Neuron (in vitro differentiated cells): ENCODE data around the gene PPM1L.

Source experiments
- H2AFZ ChIP-seq: one replicate; pipeline ENCODE4 v1.6.1; 2013; ENCODE audit warnings: low read depth, mild to moderate bottlenecking, inconsistent platforms, low read length, moderate library complexity
- H3K27me3 ChIP-seq: one replicate; pipeline ENCODE4 v1.6.1; 2013; ENCODE audit warnings: low read length; ENCODE audit not compliant: insufficient read depth
- H3K36me3 ChIP-seq: one replicate; pipeline ENCODE4 v1.6.1; 2013; ENCODE audit warnings: low read length; ENCODE audit not compliant: insufficient read depth
- H3K4me1 ChIP-seq: one replicate; pipeline ENCODE4 v1.6.1; 2013; ENCODE audit warnings: low read length; ENCODE audit not compliant: insufficient read depth
- H3K4me3 ChIP-seq: 2 replicates; pipeline ENCODE4 v1.5.1; 2013; ENCODE audit warnings: mild to moderate bottlenecking, low read length, moderate library complexity
- H3K9me3 ChIP-seq: one replicate; pipeline ENCODE4 v1.6.1; 2013; ENCODE audit warnings: low read length

PPM1L gene

DNA sequence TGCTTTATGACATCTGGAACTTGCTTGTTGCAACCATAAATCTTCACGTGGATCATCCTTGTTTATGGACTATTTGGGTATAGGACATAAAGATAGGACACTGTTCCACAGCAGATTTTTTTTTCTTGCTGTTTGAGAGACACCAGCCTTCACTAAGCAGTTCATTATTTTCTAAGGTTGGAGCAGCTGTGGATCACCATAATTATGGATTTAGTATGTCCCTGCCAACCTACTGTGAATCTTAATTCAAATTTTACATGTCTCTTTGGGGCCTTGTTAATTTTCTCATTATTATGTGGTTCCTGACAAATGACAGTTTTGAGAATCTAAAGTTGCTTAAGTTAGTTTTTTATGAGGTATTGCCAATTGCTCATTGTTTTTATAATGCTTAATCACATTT is 188.0 kb downstream of the PPM1L start:
- H3K4me3 ChIP-seq, result no peak overlapping the region

DNA sequence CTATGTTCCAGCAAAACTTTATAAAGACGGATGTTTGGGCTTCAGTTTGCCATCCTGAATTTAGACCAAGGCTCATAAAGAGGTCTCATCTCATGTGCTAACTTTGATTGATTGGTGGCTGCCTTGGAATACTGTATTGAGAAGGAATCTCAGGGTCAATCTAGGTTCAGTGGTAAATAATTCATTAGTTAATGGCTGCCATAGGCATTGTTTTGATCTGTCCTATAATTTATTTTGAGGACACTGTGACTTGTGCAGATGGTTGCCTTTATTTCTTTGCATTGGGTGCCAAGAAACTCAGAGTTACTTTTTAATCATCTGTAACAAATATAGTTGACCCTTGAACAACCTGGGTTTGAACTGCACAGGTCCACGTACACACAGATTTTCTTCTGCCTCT is 189.3 kb downstream of the PPM1L start:
- no peak overlapping the region for H3K4me3 ChIP-seq
- no peak overlapping the region for H2AFZ ChIP-seq
- no peaks in the 10 kb centered on the region for H3K4me1 ChIP-seq
- H3K36me3 ChIP-seq, result no peaks in the 10 kb centered on the region
- H3K9me3 ChIP-seq, result peaks cover 2% of the 10 kb centered on the region
- H3K27me3 ChIP-seq, result no peaks in the 10 kb centered on the region

More for the DNA sequence above, 188.0 kb downstream of the PPM1L start:
- Histone ChIP-seq H3K9me3 (peaks cover 5% of the 10 kb centered on the region), H3K36me3 (no peaks in the 10 kb centered on the region), H3K27me3 (no peaks in the 10 kb centered on the region), H2AFZ (no peak overlapping the region), H3K4me1 (no peaks in the 10 kb centered on the region)

DNA sequence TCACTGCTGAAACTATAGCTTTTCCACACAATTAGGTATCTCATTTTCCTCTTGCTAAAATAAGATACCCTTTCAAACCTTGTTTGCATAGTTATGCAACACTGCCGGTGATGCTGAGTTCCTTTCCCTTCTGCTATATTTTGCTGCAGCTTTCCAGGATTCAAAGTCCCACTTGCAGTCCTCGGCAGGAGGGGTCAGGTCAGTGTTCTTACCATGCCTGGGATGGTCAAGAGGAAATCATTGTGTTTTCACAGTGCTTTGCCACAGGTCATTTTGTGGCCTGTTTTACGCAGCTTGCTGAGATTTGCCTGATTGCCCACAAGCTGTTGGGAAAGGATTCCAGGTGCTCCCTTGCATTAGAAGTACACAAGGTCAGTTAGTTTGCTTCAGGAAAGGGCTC is 192.2 kb downstream of the PPM1L start:
- Histone ChIP-seq H3K27me3 (no peaks in the 10 kb centered on the region), H3K4me1 (no peaks in the 10 kb centered on the region), H3K9me3 (no peaks in the 10 kb centered on the region), H3K4me3 (no peak overlapping the region), H2AFZ (no peak overlapping the region), H3K36me3 (no peaks in the 10 kb centered on the region)

DNA sequence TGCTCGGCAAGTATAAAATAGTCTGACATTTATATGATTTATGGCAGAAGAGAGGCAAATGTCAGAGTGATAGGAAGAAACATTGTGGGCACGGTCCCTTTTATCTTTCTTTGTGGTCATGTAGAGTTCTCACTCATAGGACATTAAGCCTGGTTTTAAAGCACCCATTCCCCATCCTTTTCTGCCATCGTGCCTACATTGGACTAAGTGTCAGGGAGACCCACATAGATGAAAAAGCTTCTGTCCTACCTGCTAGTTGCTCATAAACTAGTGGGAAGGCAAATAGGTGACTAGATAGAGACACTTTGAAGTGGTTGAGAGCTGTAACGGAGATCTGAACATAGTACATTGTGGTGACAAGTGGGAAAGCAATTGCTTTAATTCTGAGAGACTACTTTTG is 193.4 kb downstream of the PPM1L start:
- Histone ChIP-seq H3K9me3 (no peaks in the 10 kb centered on the region), H2AFZ (no peak overlapping the region), H3K27me3 (no peaks in the 10 kb centered on the region)

DNA sequence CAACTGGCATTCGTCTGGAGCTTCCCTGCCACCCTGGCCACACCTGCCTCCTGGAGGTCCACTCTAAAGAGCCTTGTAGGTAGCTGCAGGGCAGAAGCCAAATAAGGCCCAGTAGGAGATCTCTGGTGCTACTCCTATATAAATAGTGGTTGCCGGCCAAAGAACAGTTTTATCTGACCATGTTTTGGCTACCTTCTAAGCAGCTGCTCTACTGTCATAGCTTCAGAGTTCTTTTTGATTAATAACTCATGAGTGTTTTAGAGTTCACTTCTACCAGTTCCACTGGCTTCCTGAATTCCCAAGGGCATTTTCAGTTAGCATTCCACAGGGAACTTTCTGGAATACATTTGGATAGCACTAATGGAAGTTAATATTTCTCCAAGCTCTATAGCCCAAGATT is 194.5 kb downstream of the PPM1L start:
- H3K4me3 ChIP-seq, result no peak overlapping the region
- no peaks in the 10 kb centered on the region for H3K9me3 ChIP-seq
- H3K36me3 ChIP-seq, result no peaks in the 10 kb centered on the region
- no peaks in the 10 kb centered on the region for H3K4me1 ChIP-seq
- no peak overlapping the region for H2AFZ ChIP-seq
- H3K27me3 ChIP-seq, result no peaks in the 10 kb centered on the region

More for the DNA sequence above, 193.4 kb downstream of the PPM1L start:
- Histone ChIP-seq H3K4me3 (no peak overlapping the region), H3K36me3 (no peaks in the 10 kb centered on the region), H3K4me1 (no peaks in the 10 kb centered on the region)

DNA sequence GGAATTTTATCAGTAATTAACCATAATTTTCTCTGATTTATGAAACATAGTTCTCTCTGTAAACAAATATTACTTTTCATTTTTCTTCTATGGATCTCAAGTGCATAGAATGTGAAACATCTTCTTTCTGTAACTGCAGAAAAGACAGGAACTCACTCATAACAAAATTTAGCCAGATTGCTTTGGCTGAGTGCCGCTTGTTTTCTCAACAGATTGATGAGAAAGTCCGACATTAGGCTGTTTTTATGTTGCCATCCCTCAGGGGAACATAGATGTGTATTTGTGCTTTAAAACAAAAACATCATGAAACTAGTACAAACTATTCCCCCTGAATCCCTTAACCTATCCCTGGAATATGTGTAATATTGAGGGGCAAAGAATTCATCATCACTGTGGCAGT is 194.9 kb downstream of the PPM1L start:
- Histone ChIP-seq H3K36me3 (no peaks in the 10 kb centered on the region), H3K27me3 (no peaks in the 10 kb centered on the region), H2AFZ (no peak overlapping the region), H3K9me3 (no peaks in the 10 kb centered on the region), H3K4me3 (no peak overlapping the region), H3K4me1 (no peaks in the 10 kb centered on the region)

DNA sequence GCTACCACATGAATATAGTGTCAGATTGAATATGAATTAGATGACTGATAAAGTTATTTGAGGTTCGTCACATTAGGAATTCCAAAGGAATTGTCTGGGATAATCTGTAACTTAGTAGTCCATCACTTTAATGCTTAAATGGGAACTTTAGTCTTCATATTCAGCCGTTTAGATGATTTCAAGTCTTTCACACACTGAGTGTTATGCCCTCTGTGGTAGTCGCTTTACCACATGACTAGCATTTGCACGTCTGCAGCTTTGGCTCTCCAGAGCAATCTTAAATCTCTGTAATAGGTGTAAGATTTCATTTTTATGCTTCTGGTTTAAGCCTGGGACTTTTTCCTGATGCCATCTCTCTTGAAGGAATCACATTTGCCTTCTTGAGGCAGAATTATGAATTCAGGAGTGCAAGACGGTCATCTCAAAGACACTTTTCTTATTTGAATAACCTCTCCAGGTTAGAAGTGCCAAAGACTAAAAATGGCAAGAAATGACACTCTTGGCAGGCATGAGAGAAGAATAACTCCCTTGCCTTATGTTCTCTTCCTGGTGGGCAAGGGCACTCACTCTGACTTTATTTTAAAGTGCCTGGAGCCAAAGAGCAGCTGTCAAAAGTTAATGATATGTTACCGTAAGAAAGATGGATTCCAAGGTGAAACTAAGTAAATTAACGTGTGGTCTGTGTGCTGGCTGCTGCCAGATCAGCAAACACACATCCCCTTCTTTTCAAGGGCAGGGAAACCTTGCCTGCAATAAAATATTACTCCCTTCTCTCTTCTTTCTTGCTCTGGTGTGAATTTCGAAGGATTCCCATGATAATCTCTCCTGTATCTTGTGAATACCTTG is 195.8 kb downstream of the PPM1L start:
- no peaks in the 10 kb centered on the region for H3K9me3 ChIP-seq

DNA sequence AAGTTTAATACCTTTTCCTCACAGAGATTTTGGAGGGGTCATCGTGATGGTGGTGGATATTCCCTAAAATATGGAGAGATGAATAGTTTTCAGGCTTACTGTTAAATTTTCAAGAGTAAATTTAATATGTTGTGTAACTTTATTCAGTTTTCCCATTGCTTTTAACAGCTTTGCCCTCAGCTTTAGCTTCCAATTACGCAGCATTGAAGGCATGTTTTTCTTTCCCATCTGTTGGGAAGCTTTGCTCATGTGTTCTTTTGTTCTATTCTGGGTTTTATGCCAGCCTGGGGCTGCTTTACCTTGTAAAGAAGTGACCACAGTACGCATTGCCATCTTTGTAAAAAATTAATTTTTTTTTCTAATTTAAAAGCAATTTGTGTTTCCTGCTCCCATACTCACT is 197.7 kb downstream of the PPM1L start:
- no peak overlapping the region for H3K4me3 ChIP-seq
- no peak overlapping the region for H2AFZ ChIP-seq
- no peaks in the 10 kb centered on the region for H3K4me1 ChIP-seq
- no peaks in the 10 kb centered on the region for H3K36me3 ChIP-seq
- no peaks in the 10 kb centered on the region for H3K9me3 ChIP-seq
- H3K27me3 ChIP-seq, result no peaks in the 10 kb centered on the region

More for the DNA sequence above, 195.8 kb downstream of the PPM1L start:
- Histone ChIP-seq H3K4me1 (no peaks in the 10 kb centered on the region), H3K27me3 (no peaks in the 10 kb centered on the region), H3K4me3 (no peak overlapping the region), H3K36me3 (no peaks in the 10 kb centered on the region), H2AFZ (no peak overlapping the region)

DNA sequence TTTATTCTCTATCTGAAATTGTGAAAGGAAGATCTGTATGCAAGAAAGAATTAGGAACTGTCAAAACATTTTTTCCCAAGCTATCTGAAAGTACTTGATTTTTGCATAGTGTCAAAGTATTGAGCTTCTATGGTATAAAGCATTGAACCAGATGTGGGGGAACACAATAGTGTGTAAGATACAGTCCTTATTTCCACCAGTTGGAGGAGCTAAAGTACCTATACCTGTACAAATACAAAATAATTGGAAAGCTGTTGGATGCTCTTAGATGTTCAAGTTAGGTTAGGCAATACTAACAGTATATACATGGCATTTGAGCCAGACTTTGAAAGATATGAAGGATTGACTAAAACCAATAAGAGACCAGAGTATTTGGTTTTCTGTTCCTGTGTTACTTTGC is 200.8 kb downstream of the PPM1L start:
- Histone ChIP-seq H3K4me3 (no peak overlapping the region), H3K36me3 (no peaks in the 10 kb centered on the region), H3K4me1 (no peaks in the 10 kb centered on the region), H3K9me3 (no peaks in the 10 kb centered on the region), H2AFZ (no peak overlapping the region), H3K27me3 (no peaks in the 10 kb centered on the region)

DNA sequence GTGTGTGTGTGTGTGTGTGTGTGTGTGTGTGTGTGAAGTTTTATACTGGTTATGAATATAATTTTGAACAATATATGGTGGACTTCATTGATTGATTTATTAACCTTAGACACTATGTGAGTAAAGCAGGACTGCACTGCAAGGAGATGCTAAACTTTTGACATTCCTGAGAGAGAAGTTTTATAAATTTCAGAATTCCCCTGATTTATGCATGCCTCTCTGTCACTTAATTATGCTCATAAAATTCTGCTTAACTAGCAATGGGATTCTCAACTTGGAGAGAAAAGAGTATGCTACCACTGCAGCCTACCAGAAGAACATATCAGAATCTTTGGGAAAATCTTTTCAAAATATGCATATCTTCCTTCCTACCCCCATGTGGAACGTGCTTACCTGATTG is 204.5 kb downstream of the PPM1L start:
- H3K27me3 ChIP-seq, result no peaks in the 10 kb centered on the region
- no peaks in the 10 kb centered on the region for H3K36me3 ChIP-seq
- H3K4me3 ChIP-seq, result no peak overlapping the region
- no peaks in the 10 kb centered on the region for H3K9me3 ChIP-seq
- no peak overlapping the region for H2AFZ ChIP-seq
- H3K4me1 ChIP-seq, result no peaks in the 10 kb centered on the region

DNA sequence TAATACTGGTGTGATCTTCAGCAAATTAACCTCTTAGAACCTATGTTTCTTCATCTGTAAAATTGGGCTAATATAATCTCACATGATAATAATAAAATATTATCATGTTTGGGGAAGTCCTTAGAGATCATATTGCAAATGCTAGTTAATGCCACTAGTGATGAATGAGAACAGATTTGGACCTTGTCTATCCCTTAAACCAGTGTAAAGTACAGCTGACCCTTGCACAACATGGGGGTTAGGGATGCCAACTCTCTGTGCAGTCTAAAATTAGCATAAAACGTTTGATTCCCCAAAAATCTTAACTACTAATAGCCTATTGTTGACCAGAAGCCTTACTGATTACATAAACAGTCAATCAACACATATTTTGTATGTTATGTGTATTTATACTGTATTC is 207.9 kb downstream of the PPM1L start:
- Histone ChIP-seq H3K36me3 (no peaks in the 10 kb centered on the region), H3K9me3 (no peaks in the 10 kb centered on the region), H3K4me3 (no peak overlapping the region), H3K4me1 (no peaks in the 10 kb centered on the region), H2AFZ (no peak overlapping the region), H3K27me3 (no peaks in the 10 kb centered on the region)

DNA sequence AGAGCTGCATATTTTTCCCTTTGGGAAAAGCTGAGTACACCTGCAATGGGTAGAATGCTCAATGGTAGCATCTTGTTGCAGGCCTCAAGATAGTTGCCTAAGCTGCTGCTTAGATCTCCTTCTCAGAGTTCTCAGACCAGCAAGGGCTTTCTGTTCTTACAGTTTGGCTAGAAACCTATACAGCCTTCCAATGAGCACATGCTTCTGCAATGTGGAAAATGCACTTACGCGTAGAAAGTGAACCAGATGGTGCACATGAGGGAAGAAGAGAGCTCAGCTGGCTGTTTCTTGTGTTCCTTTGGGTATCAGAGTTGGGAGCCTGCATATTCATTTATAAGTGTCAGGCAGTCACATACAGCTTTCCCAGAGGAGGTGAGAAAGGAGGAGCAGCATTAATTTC is 212.7 kb downstream of the PPM1L start:
- H3K36me3 ChIP-seq, result no peaks in the 10 kb centered on the region
- no peak overlapping the region for H2AFZ ChIP-seq
- no peaks in the 10 kb centered on the region for H3K27me3 ChIP-seq
- H3K4me3 ChIP-seq, result no peak overlapping the region
- H3K9me3 ChIP-seq, result no peaks in the 10 kb centered on the region
- H3K4me1 ChIP-seq, result no peaks in the 10 kb centered on the region

DNA sequence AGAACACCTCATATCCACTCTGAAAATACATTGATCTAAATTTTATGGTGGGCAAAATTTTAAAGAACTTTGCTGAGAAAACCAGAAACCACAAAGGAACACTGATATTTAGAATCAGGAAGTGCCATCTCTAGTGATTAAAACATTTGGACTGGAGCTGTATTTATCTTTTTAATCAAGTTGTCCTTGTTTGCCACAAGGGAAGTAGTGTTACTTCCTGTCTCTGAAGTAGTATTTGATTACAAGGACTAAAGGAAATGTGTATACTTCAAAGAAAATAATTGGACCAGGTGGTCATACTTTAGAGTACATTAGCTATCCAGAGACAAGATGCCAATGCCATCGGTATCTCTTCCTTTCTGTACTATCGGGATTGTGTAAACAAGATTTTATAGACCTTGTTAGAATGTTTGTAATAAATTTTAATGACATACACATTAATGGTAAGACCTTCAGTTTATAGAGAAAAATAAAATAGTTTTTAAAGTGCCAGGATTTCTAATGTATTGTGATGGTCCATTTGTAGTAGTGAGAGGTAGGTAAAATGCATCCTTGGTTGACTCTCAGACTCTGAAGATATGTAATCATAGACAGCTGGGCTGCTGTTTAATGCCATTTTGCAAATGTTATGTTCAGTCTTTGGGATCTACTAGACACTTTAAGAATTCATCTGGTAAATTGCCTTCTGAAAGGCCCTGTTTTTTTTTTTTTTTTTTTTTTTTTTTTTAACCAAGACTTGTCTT is 217.2 kb downstream of the PPM1L start:
- Histone ChIP-seq H3K4me3 (no peak overlapping the region), H3K27me3 (no peaks in the 10 kb centered on the region), H3K36me3 (no peaks in the 10 kb centered on the region), H3K9me3 (peaks cover 2% of the 10 kb centered on the region), H2AFZ (no peak overlapping the region), H3K4me1 (no peaks in the 10 kb centered on the region)
